Measurements from ENCODE around the gene EPB41L1. TPM values are rescaled to one million over a fixed set of nuclear protein-coding genes. Genes with fewer than 3 reads are reported as not detected.

The EPB41L1 gene
- total RNA-seq, 1 experiment from 2014 or later = 121 TPM

DNA sequence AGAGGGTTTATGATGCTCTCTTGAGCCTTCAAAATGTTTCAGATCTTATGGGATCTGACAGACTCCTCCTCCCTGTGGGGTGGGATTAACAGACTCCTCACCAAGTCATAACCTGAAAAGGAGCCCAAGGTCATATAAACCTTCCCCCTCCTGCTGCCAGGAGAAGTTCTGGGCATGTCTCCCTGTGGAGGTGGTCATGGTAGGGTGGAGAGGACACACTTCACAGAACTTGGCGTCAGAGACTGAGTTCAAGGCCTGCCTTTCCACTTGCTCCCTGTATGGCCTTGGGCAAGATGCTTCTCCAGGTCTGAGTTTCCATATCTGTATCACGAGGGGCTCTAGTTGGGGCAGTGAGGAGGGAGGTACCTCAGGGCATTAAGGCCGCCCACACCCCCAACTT is 49.3 kb downstream of the EPB41L1 start:
- Mint-ChIP-seq H3K36me3 (ENCODE audit: insufficient read depth, unreplicated experiment) (peaks cover 25% of the 10 kb centered on the region), H3K4me1 (ENCODE audit: low read depth, unreplicated experiment) (no peaks in the 10 kb centered on the region), H3K9me3 (ENCODE audit: low read depth, unreplicated experiment) (no peaks in the 10 kb centered on the region), H3K27me3 (ENCODE audit: unreplicated experiment) (no peaks in the 10 kb centered on the region), H3K27ac (ENCODE audit: unreplicated experiment) (no peak overlapping the region), H3K4me3 (ENCODE audit: low read depth, unreplicated experiment) (no peak overlapping the region)
- no peak for DNase-seq
- CTCF ChIA-PET = interaction anchor here (1.6 to 1.7 kb wide), 2 partner anchors 86 to 211 kb away, joined by 5 to 16 read pairs; no protein-coding TSS in a partner anchor
- no peak for TF ChIP-seq CTCF (IDR thresholded peaks at IDR 0.05; ENCODE audit: unreplicated experiment)
- BruUV-seq (replicated peaks) = no TSS peak
- intact Hi-C loops (cut with micrococcal nuclease; ENCODE audit: unreplicated experiment) = no loop called here

GRCh38 chr20:36205026-36205425 is 50.5 kb downstream of the EPB41L1 start:
- Mint-ChIP-seq H3K27me3 (ENCODE audit: unreplicated experiment) (no peaks in the 10 kb centered on the region), H3K9me3 (ENCODE audit: low read depth, unreplicated experiment) (no peaks in the 10 kb centered on the region), H3K27ac (ENCODE audit: unreplicated experiment) (no peak overlapping the region), H3K4me3 (ENCODE audit: low read depth, unreplicated experiment) (no peak overlapping the region), H3K36me3 (ENCODE audit: insufficient read depth, unreplicated experiment) (peaks cover 31% of the 10 kb centered on the region), H3K4me1 (ENCODE audit: low read depth, unreplicated experiment) (no peaks in the 10 kb centered on the region)
- CTCF ChIA-PET = no interaction called here
- intact Hi-C loops (cut with micrococcal nuclease; ENCODE audit: unreplicated experiment) = no loop called here
- no peak for DNase-seq
- no peak for TF ChIP-seq CTCF (IDR thresholded peaks at IDR 0.05; ENCODE audit: unreplicated experiment)
- BruUV-seq (replicated peaks) = no TSS peak

- TF ChIP-seq CTCF (IDR thresholded peaks at IDR 0.05; ENCODE audit: unreplicated experiment) = no peak
- intact Hi-C loops (cut with micrococcal nuclease; ENCODE audit: unreplicated experiment) = no loop called here
- H3K27ac Mint-ChIP-seq (ENCODE audit: unreplicated experiment) = no peak overlapping the region
- H3K36me3 Mint-ChIP-seq (ENCODE audit: insufficient read depth, unreplicated experiment) = peaks cover 41% of the 10 kb centered on the region
- no peak overlapping the region for H3K4me3 Mint-ChIP-seq (ENCODE audit: low read depth, unreplicated experiment)
- no TSS peak for BruUV-seq (replicated peaks)
- no peak for DNase-seq
- no peaks in the 10 kb centered on the region for H3K4me1 Mint-ChIP-seq (ENCODE audit: low read depth, unreplicated experiment)
- no peaks in the 10 kb centered on the region for H3K27me3 Mint-ChIP-seq (ENCODE audit: unreplicated experiment)
- CTCF ChIA-PET = no interaction called here
- H3K9me3 Mint-ChIP-seq (ENCODE audit: low read depth, unreplicated experiment) = no peaks in the 10 kb centered on the region
Measured at GRCh38 chr20:36206068-36206467, 51.5 kb downstream of the EPB41L1 start.

- H3K9me3 Mint-ChIP-seq (ENCODE audit: low read depth, unreplicated experiment) = no peaks in the 10 kb centered on the region
- no peak for TF ChIP-seq CTCF (IDR thresholded peaks at IDR 0.05; ENCODE audit: unreplicated experiment)
- no peak for DNase-seq
- intact Hi-C loops (cut with micrococcal nuclease; ENCODE audit: unreplicated experiment) = no loop called here
- no TSS peak for BruUV-seq (replicated peaks)
- no peak overlapping the region for H3K4me3 Mint-ChIP-seq (ENCODE audit: low read depth, unreplicated experiment)
- H3K27me3 Mint-ChIP-seq (ENCODE audit: unreplicated experiment) = no peaks in the 10 kb centered on the region
- H3K4me1 Mint-ChIP-seq (ENCODE audit: low read depth, unreplicated experiment) = no peaks in the 10 kb centered on the region
- H3K27ac Mint-ChIP-seq (ENCODE audit: unreplicated experiment) = no peak overlapping the region
- CTCF ChIA-PET = no interaction called here
- peaks cover 41% of the 10 kb centered on the region for H3K36me3 Mint-ChIP-seq (ENCODE audit: insufficient read depth, unreplicated experiment)
Measured at GRCh38 chr20:36206641-36207040, 52.1 kb downstream of the EPB41L1 start.

Data from Calu3 (cell line).